Upper lobe of right lung (tissue), 1 donor: ENCODE measurements around the gene TUBGCP3. TPM values are rescaled to one million over a fixed set of nuclear protein-coding genes. Genes with fewer than 3 reads are reported as not detected.
"Not testable (repeated sequence)": the region's sequence is repeated elsewhere in the genome, so short reads cannot be mapped to it uniquely, and the experiment has no call there.

Source experiments
- ATAC-seq: fragments of 200-7000 bp; cut with Tn5 transposase; one replicate; pipeline ENCODE4 v1.9.1; 2020; ENCODE audit warnings: mild to moderate bottlenecking, moderate library complexity
- DNase-seq: peaks from one replicate; pipeline ENCODE4 v3.0.0-alpha.2; 2020
- H3K27ac ChIP-seq: fragments of 200-600 bp; one replicate; pipeline ENCODE4 v1.8.0; 2022
- H3K27me3 ChIP-seq: fragments of 200-600 bp; one replicate; pipeline ENCODE4 v1.8.0; 2022; ENCODE audit warnings: mild to moderate bottlenecking
- H3K36me3 ChIP-seq: fragments of 200-600 bp; one replicate; pipeline ENCODE4 v1.8.0; 2022
- H3K4me1 ChIP-seq: fragments of 200-600 bp; one replicate; pipeline ENCODE4 v1.8.0; 2022
- H3K4me3 ChIP-seq: fragments of 200-600 bp; one replicate; pipeline ENCODE4 v1.8.0; 2022; ENCODE audit warnings: mild to moderate bottlenecking
- H3K9me3 ChIP-seq: fragments of 200-600 bp; one replicate; pipeline ENCODE4 v1.8.0; 2022
- intact Hi-C: fragments of 100-400 bp; cut with DNase I; formaldehyde crosslinking; loops from one replicate; pipeline ENCODE4 v1.11.0; 2022
- total RNA-seq: library from RNA; stranded (reverse); fragmentation: NEBNext Ultra II Directional; extraction: Animal tissue kit (Norgen Biotek cat#: 25700); gene quantifications from one replicate; pipeline ENCODE4 v1.2.1, GENCODE V29; 2021
- TF ChIP-seq, protein P1 (sequence below): fragments of 200-600 bp; IDR thresholded peaks from one replicate; pipeline ENCODE4 v1.8.0; 2022; ENCODE audit warnings: antibody characterized with exemption
- donor health status: DM: no; HTN: yes; CAD: no; lungs with severe emphysema.

The TUBGCP3 gene
- total RNA-seq, 1 donor from 2014 or later: 33.9 TPM

DNA sequence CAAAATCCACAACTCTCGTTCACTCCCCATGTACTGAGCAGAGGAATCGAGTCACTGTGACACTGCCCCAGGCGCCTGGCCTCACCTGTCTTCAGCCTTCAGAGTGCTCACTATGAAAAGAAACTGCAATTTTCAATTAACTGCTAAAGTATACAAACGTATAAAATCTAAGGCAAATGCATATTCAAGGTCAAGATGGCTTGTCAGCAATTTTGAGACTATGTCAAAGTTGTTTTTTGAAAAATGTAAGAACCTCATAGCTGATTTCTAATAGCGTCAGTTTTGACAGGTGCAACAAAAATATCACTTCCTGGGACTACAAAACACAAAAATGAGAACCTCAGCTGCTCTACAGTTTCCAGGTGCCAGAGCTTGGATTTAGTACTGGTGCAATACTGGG lies 31.4 kb downstream of the TUBGCP3 start:
- DNase-seq: no peak
- no peak for ATAC-seq
- Histone ChIP-seq H3K27me3 (no peaks in the 10 kb centered on the region), H3K4me1 (no peaks in the 10 kb centered on the region), H3K4me3 (no peak overlapping the region), H3K36me3 (peaks cover 70% of the 10 kb centered on the region), H3K9me3 (no peaks in the 10 kb centered on the region), H3K27ac (no peak overlapping the region)
- TF ChIP-seq, protein P1, sequence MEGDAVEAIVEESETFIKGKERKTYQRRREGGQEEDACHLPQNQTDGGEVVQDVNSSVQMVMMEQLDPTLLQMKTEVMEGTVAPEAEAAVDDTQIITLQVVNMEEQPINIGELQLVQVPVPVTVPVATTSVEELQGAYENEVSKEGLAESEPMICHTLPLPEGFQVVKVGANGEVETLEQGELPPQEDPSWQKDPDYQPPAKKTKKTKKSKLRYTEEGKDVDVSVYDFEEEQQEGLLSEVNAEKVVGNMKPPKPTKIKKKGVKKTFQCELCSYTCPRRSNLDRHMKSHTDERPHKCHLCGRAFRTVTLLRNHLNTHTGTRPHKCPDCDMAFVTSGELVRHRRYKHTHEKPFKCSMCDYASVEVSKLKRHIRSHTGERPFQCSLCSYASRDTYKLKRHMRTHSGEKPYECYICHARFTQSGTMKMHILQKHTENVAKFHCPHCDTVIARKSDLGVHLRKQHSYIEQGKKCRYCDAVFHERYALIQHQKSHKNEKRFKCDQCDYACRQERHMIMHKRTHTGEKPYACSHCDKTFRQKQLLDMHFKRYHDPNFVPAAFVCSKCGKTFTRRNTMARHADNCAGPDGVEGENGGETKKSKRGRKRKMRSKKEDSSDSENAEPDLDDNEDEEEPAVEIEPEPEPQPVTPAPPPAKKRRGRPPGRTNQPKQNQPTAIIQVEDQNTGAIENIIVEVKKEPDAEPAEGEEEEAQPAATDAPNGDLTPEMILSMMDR: no peak
- intact Hi-C loops: no loop called here

DNA sequence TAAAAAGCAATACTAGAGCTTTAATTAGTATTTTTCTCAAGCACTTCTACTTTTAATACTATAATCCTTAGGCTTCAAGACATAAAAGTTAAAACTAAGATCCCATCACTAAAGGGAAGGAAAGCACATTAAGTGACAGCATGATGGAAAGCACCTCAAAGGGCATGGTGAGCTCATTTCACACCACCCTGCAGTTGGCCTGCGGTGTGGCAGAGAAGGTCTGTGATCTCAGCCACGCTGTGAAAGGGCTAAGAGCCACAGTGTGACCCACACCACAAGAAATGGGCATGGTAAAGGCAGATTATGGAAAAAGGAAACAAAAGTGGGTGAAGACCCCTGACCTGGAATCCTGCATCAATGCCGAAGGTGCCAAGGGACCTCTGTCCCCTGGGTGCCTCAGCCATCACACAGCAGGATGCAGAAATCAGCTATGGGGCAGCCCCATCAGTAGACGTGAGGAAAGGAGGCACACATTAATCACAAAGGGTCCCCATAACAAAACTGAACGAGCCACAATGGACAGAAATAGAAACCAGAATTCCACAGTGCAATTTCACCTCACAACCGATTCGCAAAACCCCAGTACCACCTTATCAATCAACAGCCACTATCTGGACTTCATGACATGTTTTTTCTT lies 33.6 kb downstream of the TUBGCP3 start:
- peaks cover 85% of the 10 kb centered on the region for H3K36me3 ChIP-seq
- intact Hi-C loops: no loop called here
- H3K27me3 ChIP-seq: no peaks in the 10 kb centered on the region
- no peaks in the 10 kb centered on the region for H3K9me3 ChIP-seq
- no peak for ATAC-seq
- DNase-seq: no peak
- H3K4me3 ChIP-seq: no peak overlapping the region
- no peaks in the 10 kb centered on the region for H3K4me1 ChIP-seq
- TF ChIP-seq, protein P1: no peak
- H3K27ac ChIP-seq: no peak overlapping the region

DNA sequence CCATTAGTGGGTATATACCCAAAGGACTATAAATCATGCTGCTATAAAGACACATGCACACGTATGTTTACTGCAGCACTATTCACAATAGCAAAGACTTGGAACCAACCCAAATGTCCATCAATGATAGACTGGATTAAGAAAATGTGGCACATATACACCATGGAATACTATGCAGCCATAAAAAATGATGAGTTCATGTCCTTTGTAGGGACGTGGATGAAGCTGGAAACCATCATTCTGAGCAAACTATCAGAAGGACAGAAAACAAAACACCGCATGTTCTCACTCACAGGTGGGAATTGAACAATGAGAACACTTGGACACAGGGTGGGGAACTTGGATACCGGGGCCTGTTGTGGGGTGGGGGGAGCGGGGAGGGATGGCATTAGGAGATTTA lies 39.0 kb downstream of the TUBGCP3 start:
- H3K27ac ChIP-seq, intact Hi-C loops, ATAC-seq, H3K4me3 ChIP-seq, DNase-seq, H3K27me3 ChIP-seq, H3K4me1 ChIP-seq, H3K9me3 ChIP-seq: not testable (repeated sequence)
- H3K36me3 ChIP-seq: peaks cover 74% of the 10 kb centered on the region

DNA sequence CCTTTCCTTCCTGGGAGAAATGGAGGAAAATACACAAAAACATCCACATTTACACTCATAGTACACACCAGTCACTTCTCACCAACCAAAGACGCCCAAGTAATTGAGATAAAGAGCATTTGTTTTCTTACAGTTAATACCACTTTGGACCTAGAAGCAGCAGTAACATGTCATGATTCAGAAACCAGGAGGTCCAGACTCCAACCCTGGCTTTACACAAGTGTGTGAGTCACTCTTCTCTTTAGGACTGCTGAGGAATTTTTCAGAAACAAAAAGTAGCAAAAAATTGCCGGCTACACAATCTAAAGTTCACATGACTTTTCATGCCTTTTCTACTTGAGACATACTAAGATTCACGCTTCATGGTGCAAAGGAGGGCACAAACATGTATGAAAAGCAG lies 42.1 kb downstream of the TUBGCP3 start:
- H3K27ac ChIP-seq: no peak overlapping the region
- no peaks in the 10 kb centered on the region for H3K4me1 ChIP-seq
- DNase-seq (no peak), ATAC-seq (no peak)
- no peaks in the 10 kb centered on the region for H3K27me3 ChIP-seq
- H3K4me3 ChIP-seq: no peak overlapping the region
- intact Hi-C loops: no loop called here
- no peaks in the 10 kb centered on the region for H3K9me3 ChIP-seq
- TF ChIP-seq, protein P1: no peak
- peaks cover 57% of the 10 kb centered on the region for H3K36me3 ChIP-seq

DNA sequence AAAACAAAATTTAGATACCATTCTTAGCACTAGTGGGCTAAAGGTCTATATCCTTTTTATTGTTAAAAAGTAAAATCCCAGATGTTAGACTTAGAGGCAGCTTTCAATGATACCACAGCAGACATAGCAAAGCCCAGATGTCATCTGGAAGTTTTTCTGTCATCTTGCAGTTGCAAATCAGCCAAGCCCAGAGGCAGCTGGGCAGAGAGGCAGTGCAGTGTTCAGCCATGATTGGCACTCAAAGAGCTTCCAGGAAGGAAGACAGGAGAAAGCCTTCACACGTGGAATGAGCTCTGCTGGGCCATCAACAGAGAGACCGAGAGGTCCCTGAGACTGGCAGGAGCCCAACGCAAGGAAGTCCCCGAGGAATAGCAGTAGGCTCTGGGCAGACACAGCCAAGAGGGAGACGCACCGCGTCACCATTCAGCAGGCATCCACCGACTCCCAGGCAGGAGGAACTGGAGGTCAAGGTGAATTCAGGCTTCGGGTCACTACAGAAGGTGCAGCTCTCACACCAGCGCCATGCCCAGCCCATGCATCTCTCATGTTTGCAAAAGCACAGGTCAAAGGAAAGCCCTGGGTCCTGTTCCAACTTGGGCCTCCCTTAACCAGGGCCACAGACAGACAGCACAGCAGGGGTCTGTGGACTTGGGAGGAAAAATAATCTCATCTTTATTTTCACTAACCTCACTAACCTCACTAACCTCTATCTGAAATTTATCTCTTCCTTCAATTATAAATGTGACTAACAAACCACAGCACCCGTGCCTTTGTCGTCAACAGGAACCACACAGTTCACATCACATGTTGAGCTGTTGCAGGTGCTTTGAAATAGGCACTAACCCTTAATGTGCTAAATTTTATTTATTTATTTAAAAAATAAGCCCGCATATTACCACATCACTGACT lies 54.9 kb downstream of the TUBGCP3 start:
- ATAC-seq: no peak
- Histone ChIP-seq H3K4me3 (no peak overlapping the region), H3K4me1 (no peaks in the 10 kb centered on the region), H3K9me3 (no peaks in the 10 kb centered on the region), H3K27me3 (no peaks in the 10 kb centered on the region), H3K27ac (no peak overlapping the region), H3K36me3 (no peaks in the 10 kb centered on the region)
- DNase-seq: no peak
- intact Hi-C loops: no loop called here
- TF ChIP-seq, protein P1: no peak

DNA sequence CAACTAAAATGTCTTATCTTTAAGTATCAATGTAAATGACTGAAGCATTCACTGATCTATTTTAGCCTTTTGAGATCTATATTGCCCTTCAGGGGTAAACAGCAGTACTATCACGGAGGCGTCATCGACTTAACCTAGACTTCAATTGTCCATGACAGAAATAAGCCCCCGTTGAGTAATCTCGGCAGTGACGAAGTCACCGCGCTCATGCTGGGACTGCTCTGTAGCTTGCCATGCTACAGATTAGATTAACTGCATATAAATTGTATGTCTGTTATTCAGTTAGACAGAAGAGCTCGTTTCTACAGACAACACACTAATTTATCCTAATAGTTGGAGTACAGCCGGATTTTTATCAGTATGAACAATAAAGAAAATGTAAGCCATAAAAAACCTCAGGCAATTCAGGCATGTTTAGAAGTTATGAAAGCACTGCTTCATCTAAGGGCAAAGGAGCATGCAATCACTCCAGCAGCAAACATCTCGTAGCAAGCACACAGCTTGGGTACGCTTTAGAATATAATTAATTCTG lies 56.6 kb downstream of the TUBGCP3 start:
- Histone ChIP-seq H3K9me3 (no peaks in the 10 kb centered on the region), H3K36me3 (no peaks in the 10 kb centered on the region), H3K4me1 (no peaks in the 10 kb centered on the region), H3K27ac (no peak overlapping the region), H3K4me3 (no peak overlapping the region), H3K27me3 (no peaks in the 10 kb centered on the region)
- TF ChIP-seq, protein P1: no peak
- no peak for ATAC-seq
- no peak for DNase-seq
- intact Hi-C loops: no loop called here
